ENCODE data around the gene CNTRL. TPM values are rescaled to one million over a fixed set of nuclear protein-coding genes. Genes with fewer than 3 reads are reported as not detected.
"Not testable (repeated sequence)": the region's sequence is repeated elsewhere in the genome, so short reads cannot be mapped to it uniquely, and the experiment has no call there.

Gene CNTRL
- total RNA-seq, 1 donor from 2014 or later: 23.3 TPM

DNA sequence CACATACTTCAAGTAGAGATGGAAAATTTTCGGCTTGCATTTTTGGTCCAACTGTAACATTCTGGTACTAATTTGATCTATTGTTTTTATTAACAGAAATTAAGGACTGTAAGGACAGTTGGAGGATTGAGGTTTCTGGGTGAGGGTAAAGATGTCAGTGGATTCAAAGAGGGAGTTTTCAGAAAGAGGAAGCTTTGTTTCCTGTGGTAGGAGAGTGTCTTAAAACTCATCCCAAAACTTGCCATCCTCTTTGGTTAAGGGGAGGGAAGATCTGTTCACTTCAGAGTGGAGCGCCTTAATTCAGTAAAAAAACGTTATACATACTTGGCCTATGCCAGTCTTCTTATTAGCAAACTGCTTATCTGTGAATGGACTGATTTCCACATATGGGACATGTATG lies 13.8 kb downstream of the CNTRL start:
- H3K4me3 Mint-ChIP-seq: no peak overlapping the region
- H3K36me3 Mint-ChIP-seq: peaks cover 13% of the 10 kb centered on the region
- no peak overlapping the region for H3K27ac Mint-ChIP-seq
- H3K27me3 Mint-ChIP-seq (ENCODE audit: low read depth): no peaks in the 10 kb centered on the region
- no peaks in the 10 kb centered on the region for H3K9me3 Mint-ChIP-seq
- no peak for TF ChIP-seq CTCF (IDR thresholded peaks at IDR 0.05; ENCODE audit: unreplicated experiment)
- no peak for DNase-seq (ENCODE audit: low spot score in 2 of 2, unreplicated experiment in 2 of 2)
- no peaks in the 10 kb centered on the region for H3K4me1 Mint-ChIP-seq

- not testable (repeated sequence) for H3K4me3 Mint-ChIP-seq; H3K9me3 Mint-ChIP-seq; H3K4me1 Mint-ChIP-seq; H3K27ac Mint-ChIP-seq; H3K27me3 Mint-ChIP-seq (ENCODE audit: low read depth); DNase-seq (ENCODE audit: low spot score in 2 of 2, unreplicated experiment in 2 of 2)
- H3K36me3 Mint-ChIP-seq: peaks cover 17% of the 10 kb centered on the region
Observed at GRCh38 chr9:121090743-121091142, 16.0 kb downstream of the CNTRL start.

- H3K4me3 Mint-ChIP-seq: no peak overlapping the region
- no peaks in the 10 kb centered on the region for H3K4me1 Mint-ChIP-seq
- no peaks in the 10 kb centered on the region for H3K27me3 Mint-ChIP-seq (ENCODE audit: low read depth)
- no peak for DNase-seq (ENCODE audit: low spot score in 2 of 2, unreplicated experiment in 2 of 2)
- peaks cover 14% of the 10 kb centered on the region for H3K9me3 Mint-ChIP-seq
- no peak for TF ChIP-seq CTCF (IDR thresholded peaks at IDR 0.05; ENCODE audit: unreplicated experiment)
- peaks cover 30% of the 10 kb centered on the region for H3K36me3 Mint-ChIP-seq
- no peak overlapping the region for H3K27ac Mint-ChIP-seq
Observed at GRCh38 chr9:121095057-121095456, 20.3 kb downstream of the CNTRL start.

DNA sequence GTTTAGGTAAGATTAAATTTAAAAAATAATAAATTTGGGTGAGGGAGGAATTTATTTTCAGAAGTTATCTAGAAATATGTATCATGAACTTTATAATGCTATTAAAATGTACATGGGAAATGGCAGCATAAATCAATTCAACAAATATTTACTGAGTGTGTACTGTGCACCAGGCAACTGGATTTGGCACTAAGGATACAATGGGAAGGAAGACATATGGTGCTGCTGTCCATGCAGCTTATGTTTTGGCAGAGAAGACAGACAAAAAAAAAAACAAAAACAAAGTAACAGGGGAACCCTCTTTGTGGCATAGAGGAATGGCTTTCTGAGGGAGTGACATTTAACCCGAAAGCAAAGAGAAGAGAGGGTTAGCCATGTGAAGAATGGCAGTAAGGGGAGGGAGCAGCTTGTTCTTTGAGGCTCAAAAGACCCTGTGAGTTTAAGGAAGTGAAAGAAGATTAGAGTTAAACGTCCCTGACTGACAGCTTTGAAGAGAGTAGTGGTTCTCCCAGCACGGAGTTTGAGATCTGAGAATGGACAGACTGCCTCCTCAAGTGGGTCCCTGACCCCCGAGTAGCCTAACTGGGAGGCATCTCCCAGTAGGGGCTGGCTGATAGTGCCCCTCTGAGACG lies 23.9 kb downstream of the CNTRL start:
- Mint-ChIP-seq H3K9me3 (peaks cover 28% of the 10 kb centered on the region), H3K27me3 (ENCODE audit: low read depth) (no peaks in the 10 kb centered on the region), H3K36me3 (peaks cover 30% of the 10 kb centered on the region), H3K4me3 (no peak overlapping the region), H3K27ac (no peak overlapping the region), H3K4me1 (no peaks in the 10 kb centered on the region)
- DNase-seq (ENCODE audit: low spot score in 2 of 2, unreplicated experiment in 2 of 2): no peak
- no peak for TF ChIP-seq CTCF (IDR thresholded peaks at IDR 0.05; ENCODE audit: unreplicated experiment)

GRCh38 chr9:121104054-121104453 lies 29.3 kb downstream of the CNTRL start:
- not testable (repeated sequence) for H3K4me1 Mint-ChIP-seq; H3K4me3 Mint-ChIP-seq; H3K27ac Mint-ChIP-seq; DNase-seq (ENCODE audit: low spot score in 2 of 2, unreplicated experiment in 2 of 2); H3K27me3 Mint-ChIP-seq (ENCODE audit: low read depth)
- H3K36me3 Mint-ChIP-seq: peaks cover 20% of the 10 kb centered on the region
- peaks cover 23% of the 10 kb centered on the region for H3K9me3 Mint-ChIP-seq

- no peak for DNase-seq (ENCODE audit: low spot score in 2 of 2, unreplicated experiment in 2 of 2)
- H3K27me3 Mint-ChIP-seq (ENCODE audit: low read depth): no peaks in the 10 kb centered on the region
- H3K9me3 Mint-ChIP-seq: peaks cover 13% of the 10 kb centered on the region
- H3K4me1 Mint-ChIP-seq: peaks cover 6% of the 10 kb centered on the region
- no peak overlapping the region for H3K27ac Mint-ChIP-seq
- peaks cover 6% of the 10 kb centered on the region for H3K36me3 Mint-ChIP-seq
- no peak overlapping the region for H3K4me3 Mint-ChIP-seq
- TF ChIP-seq CTCF (IDR thresholded peaks at IDR 0.05; ENCODE audit: unreplicated experiment): no peak
Observed at GRCh38 chr9:121105531-121105930, 30.8 kb downstream of the CNTRL start.

- no peak overlapping the region for H3K4me3 Mint-ChIP-seq
- DNase-seq (ENCODE audit: low spot score in 2 of 2, unreplicated experiment in 2 of 2): no peak
- H3K9me3 Mint-ChIP-seq: peaks cover 4% of the 10 kb centered on the region
- H3K27me3 Mint-ChIP-seq (ENCODE audit: low read depth): no peaks in the 10 kb centered on the region
- H3K27ac Mint-ChIP-seq: no peak overlapping the region
- peaks cover 5% of the 10 kb centered on the region for H3K36me3 Mint-ChIP-seq
- TF ChIP-seq CTCF (IDR thresholded peaks at IDR 0.05; ENCODE audit: unreplicated experiment): no peak
- peaks cover 6% of the 10 kb centered on the region for H3K4me1 Mint-ChIP-seq
Observed at GRCh38 chr9:121107029-121107428, 32.3 kb downstream of the CNTRL start.
